Lung (tissue), 12 donors: ENCODE measurements around the gene ARID1A. TPM values are rescaled to one million over a fixed set of nuclear protein-coding genes. Genes with fewer than 3 reads are reported as not detected.

Experiments used
- ATAC-seq: fragments of 200-7000 bp; cut with Tn5 transposase; one replicate; pipeline ENCODE4 v1.9.1; 2020; ENCODE audit warnings: moderate number of reproducible peaks; ENCODE audit not compliant: insufficient read depth, low FRiP score
- DNase-seq, 3 donors: peaks; one replicate each; pipeline ENCODE4 v3.0.0-alpha.2; 2013 to 2017
- H3K27ac ChIP-seq, 2 donors: one replicate each; pipeline ENCODE4 v1.5.1; 2013; ENCODE audit warnings: mild to moderate bottlenecking in 2 of 2, moderate library complexity in 2 of 2, control low read depth in 1 of 2, inconsistent platforms in 1 of 2, low read depth in 1 of 2, low read length in 1 of 2
- H3K27me3 ChIP-seq, 3 donors: one replicate each; pipeline ENCODE4 v1.5.1; 2013; ENCODE audit warnings: low read length in 2 of 3; ENCODE audit not compliant: control insufficient read depth in 3 of 3, insufficient read depth in 3 of 3
- H3K36me3 ChIP-seq, 4 donors: one replicate each; pipeline ENCODE4 v1.5.1; 2013; ENCODE audit warnings: low read length in 4 of 4, mild to moderate bottlenecking in 1 of 4, moderate library complexity in 1 of 4; ENCODE audit not compliant: control insufficient read depth in 4 of 4, insufficient read depth in 4 of 4
- H3K4me1 ChIP-seq, 5 donors: one replicate each; pipeline ENCODE4 v1.5.1; 2013; ENCODE audit warnings: low read length in 5 of 5, mild to moderate bottlenecking in 2 of 5, moderate library complexity in 1 of 5; ENCODE audit not compliant: control insufficient read depth in 5 of 5, insufficient read depth in 5 of 5
- H3K4me3 ChIP-seq: one replicate; pipeline ENCODE4 v1.5.1; 2013; ENCODE audit warnings: mild to moderate bottlenecking, control low read depth, moderate library complexity
- H3K9ac ChIP-seq, 2 donors: one replicate each; pipeline ENCODE4 v1.5.1; 2013; ENCODE audit warnings: low read length in 2 of 2, control low read depth in 1 of 2; ENCODE audit not compliant: insufficient read depth in 1 of 2
- H3K9me3 ChIP-seq, 4 donors: one replicate each; pipeline ENCODE4 v1.5.1; 2013; ENCODE audit warnings: low read length in 3 of 4, mild to moderate bottlenecking in 1 of 4, moderate library complexity in 1 of 4; ENCODE audit not compliant: control insufficient read depth in 4 of 4, insufficient read depth in 3 of 4
- WGBS, 2 donors: extraction: QIAGEN DNeasy Blood & Tissue Kit; methylation state at CpG; one replicate each; pipeline ENCODE4 v1.1.7; 2013; 5-methylcytosine and 5-hydroxymethylcytosine counted together
- polyA plus RNA-seq, 2 donors: library from polyadenylated mRNA; stranded (reverse); fragments of 200-250 nt; gene quantifications; one replicate each; pipeline ENCODE4 v1.2.1, GENCODE V29; 2013
- total RNA-seq, 2 donors: library from RNA; depleted of rRNA in 1 of 2; stranded (reverse); fragments of >200 nt in 1 of 2; gene quantifications; one replicate each; pipeline ENCODE4 v1.2.1, GENCODE V29; 2014 to 2021
- TF ChIP-seq, protein P1 (sequence below): IDR thresholded peaks from 2 replicates; pipeline ENCODE4 v1.5.1; 2012; ENCODE audit warnings: mild to moderate bottlenecking; ENCODE audit errors: control extremely low read depth, extremely low read depth
- donor health status: control.
- donor health status: control.
- donor health status: Bipolar disorder and iron deficiency.
- donor health status: healthy.
- donor health status: DM: yes; HTN: yes; CAD: no.

The ARID1A gene
- total and polyA plus RNA-seq, 4 donors: 16.1 to 119 (median 50.1) TPM

DNA sequence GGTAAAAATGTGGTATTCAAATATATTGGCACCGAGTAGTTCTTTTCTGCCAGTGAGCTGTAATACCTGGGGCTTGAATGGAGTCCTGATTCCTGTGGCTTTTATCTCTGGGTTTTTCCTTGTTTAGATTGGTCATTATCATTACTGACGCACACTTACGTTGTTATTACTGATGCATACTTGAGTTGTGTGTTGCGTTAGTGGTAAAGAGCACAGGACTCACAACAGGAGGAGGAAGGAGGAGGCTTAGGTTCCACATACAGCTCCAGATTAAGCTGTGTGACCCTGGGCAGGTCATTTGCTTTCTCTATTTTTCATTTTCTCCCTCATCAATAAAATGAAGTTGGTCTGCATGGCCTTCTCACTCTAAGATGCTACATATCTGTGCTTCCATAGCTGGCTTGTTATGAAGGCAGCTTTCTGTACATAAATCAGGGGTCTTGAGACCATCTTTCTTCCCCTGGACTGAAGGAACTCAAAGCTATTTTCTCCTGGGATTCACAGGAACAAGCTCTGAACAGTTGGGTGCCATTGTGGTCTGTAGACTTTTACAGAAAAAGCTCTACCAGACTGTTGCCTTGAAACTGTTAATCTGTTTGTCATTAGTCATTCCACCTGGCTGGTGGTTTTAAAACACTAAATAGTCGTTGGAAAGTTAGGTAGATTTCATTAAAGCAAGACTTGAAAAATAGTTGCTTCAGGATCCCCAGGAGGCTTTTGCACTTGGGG, 5.6 kb downstream of the ARID1A start:
- no peak for ATAC-seq
- peaks cover 0 to 6% (median 0%) of the 10 kb centered on the region in 4 donors for H3K36me3 ChIP-seq
- H3K4me3 ChIP-seq: no peak overlapping the region
- H3K9me3 ChIP-seq: no peaks in the 10 kb centered on the region
- 49 to 54% methylated on average over 5 of the region's 5 CpGs for WGBS, 2 donors
- H3K27me3 ChIP-seq: no peaks in the 10 kb centered on the region
- H3K27ac ChIP-seq: peak overlapping the region in 1 of 2 donors; percentile 28
- TF ChIP-seq, protein P1, sequence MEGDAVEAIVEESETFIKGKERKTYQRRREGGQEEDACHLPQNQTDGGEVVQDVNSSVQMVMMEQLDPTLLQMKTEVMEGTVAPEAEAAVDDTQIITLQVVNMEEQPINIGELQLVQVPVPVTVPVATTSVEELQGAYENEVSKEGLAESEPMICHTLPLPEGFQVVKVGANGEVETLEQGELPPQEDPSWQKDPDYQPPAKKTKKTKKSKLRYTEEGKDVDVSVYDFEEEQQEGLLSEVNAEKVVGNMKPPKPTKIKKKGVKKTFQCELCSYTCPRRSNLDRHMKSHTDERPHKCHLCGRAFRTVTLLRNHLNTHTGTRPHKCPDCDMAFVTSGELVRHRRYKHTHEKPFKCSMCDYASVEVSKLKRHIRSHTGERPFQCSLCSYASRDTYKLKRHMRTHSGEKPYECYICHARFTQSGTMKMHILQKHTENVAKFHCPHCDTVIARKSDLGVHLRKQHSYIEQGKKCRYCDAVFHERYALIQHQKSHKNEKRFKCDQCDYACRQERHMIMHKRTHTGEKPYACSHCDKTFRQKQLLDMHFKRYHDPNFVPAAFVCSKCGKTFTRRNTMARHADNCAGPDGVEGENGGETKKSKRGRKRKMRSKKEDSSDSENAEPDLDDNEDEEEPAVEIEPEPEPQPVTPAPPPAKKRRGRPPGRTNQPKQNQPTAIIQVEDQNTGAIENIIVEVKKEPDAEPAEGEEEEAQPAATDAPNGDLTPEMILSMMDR: no peak
- no peak for DNase-seq
- H3K4me1 ChIP-seq: peaks cover 7 to 66% (median 54%) of the 10 kb centered on the region in 5 donors
- peak overlapping the region in 1 of 2 donors; percentile 50 for H3K9ac ChIP-seq

DNA sequence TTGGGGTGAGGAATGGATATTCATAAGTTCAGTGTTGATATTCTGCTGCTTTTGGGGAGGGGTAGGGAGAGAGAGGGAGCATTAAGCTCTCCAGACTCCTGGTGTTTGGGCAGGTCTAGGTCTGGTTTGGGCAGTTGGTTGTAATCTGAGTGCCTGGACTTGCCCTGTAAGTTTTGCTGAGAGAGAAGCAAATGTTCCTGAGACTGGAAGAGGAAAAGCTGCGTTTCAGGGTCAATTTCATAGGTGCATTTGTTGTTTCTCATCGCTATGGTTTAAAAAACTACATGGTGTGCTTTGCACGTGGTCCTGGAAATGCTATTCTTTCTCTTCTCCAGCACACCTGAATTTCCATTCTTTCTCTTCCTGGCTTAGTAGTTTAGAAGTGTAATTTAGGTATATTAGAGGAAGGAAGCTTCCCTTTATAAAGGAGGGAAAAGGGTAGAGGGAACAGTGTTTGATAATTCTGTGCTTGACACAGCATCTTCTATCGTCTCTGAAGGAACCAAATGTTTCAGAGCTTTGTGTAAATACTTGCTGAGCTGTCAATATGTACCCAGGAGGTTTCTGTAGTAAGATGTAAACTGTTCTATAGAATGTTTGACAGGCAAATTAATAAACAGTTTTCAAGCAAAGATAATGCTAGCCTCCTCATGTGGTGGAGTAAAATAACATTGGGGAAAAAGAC, 6.3 kb downstream of the ARID1A start:
- no peak overlapping the region for H3K4me3 ChIP-seq
- 21 to 22% methylated on average over 4 of the region's 4 CpGs for WGBS, 2 donors
- H3K27me3 ChIP-seq: no peaks in the 10 kb centered on the region

DNA sequence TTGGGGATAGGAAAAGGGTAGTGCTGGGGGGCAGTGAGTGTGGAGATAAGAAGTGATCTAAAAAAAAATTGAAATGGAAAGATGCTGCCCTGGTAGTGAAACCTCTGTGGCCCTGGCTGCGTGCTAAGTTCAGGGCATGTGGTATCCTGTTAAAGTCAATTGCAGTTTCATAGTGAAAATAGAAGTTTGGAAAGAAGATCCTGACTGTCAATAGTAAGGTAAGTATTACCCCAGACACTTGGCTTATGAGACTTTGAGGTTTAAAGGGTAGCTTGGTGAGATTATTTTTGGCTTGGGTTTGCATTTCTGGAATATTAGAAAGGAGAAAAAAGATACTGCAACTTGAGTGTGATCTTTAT, 6.8 kb downstream of the ARID1A start:
- 34 to 50% methylated on average over 1 of the region's 1 CpG for WGBS, 2 donors
- TF ChIP-seq, protein P1: no peak
- Histone ChIP-seq H3K9ac (no peak overlapping the region), H3K4me1 (peaks cover 13 to 71% (median 59%) of the 10 kb centered on the region in 5 donors), H3K36me3 (peaks cover 0 to 6% (median 0%) of the 10 kb centered on the region in 4 donors), H3K27me3 (no peaks in the 10 kb centered on the region), H3K9me3 (no peaks in the 10 kb centered on the region), H3K4me3 (no peak overlapping the region), H3K27ac (no peak overlapping the region)
- ATAC-seq (no peak), DNase-seq (no peak)

More for the DNA sequence above, 6.3 kb downstream of the ARID1A start:
- no peak for ATAC-seq
- H3K9ac ChIP-seq: no peak overlapping the region
- peak in 2 of 3 donors; percentile 16 to 42 for DNase-seq
- H3K9me3 ChIP-seq: no peaks in the 10 kb centered on the region
- H3K4me1 ChIP-seq: peaks cover 9 to 71% (median 58%) of the 10 kb centered on the region in 5 donors
- peaks cover 0 to 6% (median 0%) of the 10 kb centered on the region in 4 donors for H3K36me3 ChIP-seq
- TF ChIP-seq, protein P1: no peak
- peak overlapping the region in 1 of 2 donors; percentile 28 for H3K27ac ChIP-seq
